HG03457 (cell line): ENCODE data around the gene GSG1L2.
"Not testable (repeated sequence)": the region's sequence is repeated elsewhere in the genome, so short reads cannot be mapped to it uniquely, and the experiment has no call there.

Experiments used
- ATAC-seq: cut with Tn5 transposase; IDR thresholded peaks from one replicate; pipeline ENCODE4 v1.9.1; 2021; ENCODE audit warnings: moderate number of reproducible peaks; ENCODE audit not compliant: unreplicated experiment

The GSG1L2 gene

GRCh38 chr17:9790889-9791876 lies 30.7 kb downstream of the GSG1L2 start, which contains the start of gene DHRS7C:
TSS of gene DHRS7C (minus strand) at chr17:9791592. CDS start at chr17:9791284, 308 bp downstream.
- ATAC-seq = no peak

GRCh38 chr17:9790316-9790715 lies 31.6 kb downstream of the GSG1L2 start:
- no peak for ATAC-seq

GRCh38 chr17:9788601-9789000 lies 33.3 kb downstream of the GSG1L2 start:
- no peak for ATAC-seq

GRCh38 chr17:9784544-9784943 lies 37.3 kb downstream of the GSG1L2 start:
- no peak for ATAC-seq

GRCh38 chr17:9783465-9783864 lies 38.4 kb downstream of the GSG1L2 start:
- ATAC-seq = not testable (repeated sequence)

- no peak for ATAC-seq
Measured at GRCh38 chr17:9783050-9783449, 38.8 kb downstream of the GSG1L2 start.

- ATAC-seq = no peak
Measured at GRCh38 chr17:9780552-9780951, 41.3 kb downstream of the GSG1L2 start.

GRCh38 chr17:9776911-9777310 lies 45.0 kb downstream of the GSG1L2 start:
- no peak for ATAC-seq

GRCh38 chr17:9772658-9773057 lies 49.2 kb downstream of the GSG1L2 start:
- no peak for ATAC-seq

- ATAC-seq = no peak
Measured at GRCh38 chr17:9771465-9771864, 50.4 kb downstream of the GSG1L2 start.

GRCh38 chr17:9769036-9769695 lies 52.7 kb downstream of the GSG1L2 start:
- no peak for ATAC-seq

- ATAC-seq = no peak
Measured at GRCh38 chr17:9768381-9768934, 53.4 kb downstream of the GSG1L2 start.

GRCh38 chr17:9767432-9767991 lies 54.4 kb downstream of the GSG1L2 start:
- no peak for ATAC-seq

GRCh38 chr17:9766970-9767369 lies 54.9 kb downstream of the GSG1L2 start:
- no peak for ATAC-seq

- ATAC-seq = no peak
Measured at GRCh38 chr17:9765322-9765721, 56.6 kb downstream of the GSG1L2 start.

- ATAC-seq = no peak
Measured at GRCh38 chr17:9763643-9764042, 58.2 kb downstream of the GSG1L2 start.

- ATAC-seq = no peak
Measured at GRCh38 chr17:9760266-9760665, 61.6 kb downstream of the GSG1L2 start.

- no peak for ATAC-seq
Measured at GRCh38 chr17:9755083-9755482, 66.8 kb downstream of the GSG1L2 start.
